GM19023 (cell line): Measurements from ENCODE around the gene CTNNA3.
"Not testable (repeated sequence)": the region's sequence is repeated elsewhere in the genome, so short reads cannot be mapped to it uniquely, and the experiment has no call there.

ENCODE experiments used
- ATAC-seq: cut with Tn5 transposase; IDR thresholded peaks from one replicate; pipeline ENCODE4 v1.9.1; 2021; ENCODE audit warnings: mild to moderate bottlenecking, moderate library complexity; ENCODE audit not compliant: unreplicated experiment

Gene CTNNA3

DNA sequence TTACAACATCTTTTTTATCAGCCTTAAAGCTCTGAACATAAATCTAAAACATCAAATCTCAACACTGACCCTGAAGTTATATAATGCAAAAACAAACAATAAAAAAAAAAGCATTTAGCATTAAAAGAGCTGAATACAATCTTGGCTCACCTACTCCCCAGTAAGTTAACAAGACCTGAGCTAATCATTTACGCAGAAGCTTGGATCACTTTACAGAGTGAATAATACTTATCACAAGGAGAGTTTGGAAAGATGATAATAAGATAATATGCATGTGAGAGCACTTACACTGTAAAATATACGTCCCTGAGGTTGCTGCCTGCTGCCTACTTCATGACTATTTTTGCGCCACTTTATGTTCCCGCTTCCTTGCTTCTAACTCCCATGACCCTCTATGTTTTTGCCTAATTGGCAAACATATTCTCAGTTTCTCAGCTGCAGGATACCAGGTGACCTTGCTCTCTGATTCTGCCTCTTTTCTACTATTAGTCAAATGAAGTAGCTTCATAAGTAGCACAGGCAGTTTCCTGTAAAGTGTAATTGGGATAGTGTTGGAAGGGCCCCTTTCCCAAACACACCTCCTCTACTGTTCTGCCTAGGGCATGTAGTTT lies 436.6 kb downstream of the CTNNA3 start:
- ATAC-seq = no peak

DNA sequence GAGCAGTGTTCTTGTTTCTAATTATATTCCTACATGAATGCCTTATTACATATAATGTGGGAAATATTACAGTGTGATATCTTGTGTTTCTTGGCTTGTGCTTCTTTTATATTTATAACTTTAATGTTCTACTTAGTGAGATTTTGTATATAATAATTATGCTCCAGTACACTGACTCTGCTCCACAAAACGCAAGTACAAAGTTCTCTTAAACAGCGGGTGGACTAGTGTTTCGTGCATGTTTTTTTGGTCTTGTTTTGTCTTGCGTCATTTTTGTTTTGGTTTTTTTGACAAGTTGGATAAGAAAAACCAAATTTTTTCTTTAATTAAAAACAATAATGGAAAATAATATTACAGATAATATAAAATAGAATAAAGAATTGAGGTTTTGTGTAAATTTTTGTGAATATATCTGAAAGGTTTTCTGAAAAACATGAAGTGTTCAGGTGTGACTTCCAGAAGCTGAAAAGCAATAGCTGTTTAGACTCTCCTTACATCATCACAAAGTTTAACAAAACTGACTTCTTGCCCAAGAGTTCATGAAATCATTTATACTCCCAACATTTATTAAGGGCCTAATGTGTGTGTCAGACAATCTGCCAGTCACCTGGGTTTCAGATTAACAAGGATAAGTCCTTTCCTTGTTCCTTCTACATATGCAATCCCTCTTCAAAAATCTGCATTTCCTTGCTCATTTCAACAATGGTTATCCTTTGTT lies 438.4 kb downstream of the CTNNA3 start:
- no peak for ATAC-seq

DNA sequence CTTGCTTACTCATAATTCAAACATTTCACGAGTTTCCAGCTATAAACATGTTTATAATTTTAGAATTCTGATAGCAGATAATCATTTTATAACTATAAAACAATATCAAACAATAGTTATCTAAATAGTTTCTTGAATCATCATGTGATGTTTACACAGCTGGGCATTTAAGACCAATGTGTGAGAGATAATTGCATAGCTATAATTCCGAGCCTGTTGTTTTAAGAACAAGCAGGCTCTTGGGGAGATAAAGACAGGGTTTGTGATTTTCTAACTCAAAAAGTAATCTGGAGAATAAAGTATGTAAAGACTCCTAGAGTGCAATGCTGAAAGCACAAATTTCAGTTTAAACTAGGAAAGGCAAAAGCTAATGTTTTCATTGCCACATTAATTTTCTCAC lies 439.0 kb downstream of the CTNNA3 start:
- ATAC-seq = no peak

DNA sequence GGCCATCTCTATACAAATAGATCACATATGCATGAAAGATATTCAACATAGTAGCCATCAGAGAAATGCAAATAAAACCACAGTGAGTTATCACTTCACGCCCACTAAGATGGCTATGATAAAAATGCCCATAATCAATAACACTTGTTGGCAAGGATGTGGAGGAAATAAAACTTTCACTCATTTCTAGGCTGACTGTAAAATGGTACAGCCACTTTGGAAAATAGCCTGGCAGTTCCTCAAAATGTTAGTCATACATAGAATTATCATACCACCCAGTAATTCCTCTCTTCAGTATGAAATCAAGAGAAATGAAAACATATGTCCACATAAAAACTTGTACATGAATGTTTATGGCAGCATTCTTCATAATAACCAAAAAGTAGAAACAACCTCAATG lies 445.3 kb downstream of the CTNNA3 start:
- no peak for ATAC-seq

DNA sequence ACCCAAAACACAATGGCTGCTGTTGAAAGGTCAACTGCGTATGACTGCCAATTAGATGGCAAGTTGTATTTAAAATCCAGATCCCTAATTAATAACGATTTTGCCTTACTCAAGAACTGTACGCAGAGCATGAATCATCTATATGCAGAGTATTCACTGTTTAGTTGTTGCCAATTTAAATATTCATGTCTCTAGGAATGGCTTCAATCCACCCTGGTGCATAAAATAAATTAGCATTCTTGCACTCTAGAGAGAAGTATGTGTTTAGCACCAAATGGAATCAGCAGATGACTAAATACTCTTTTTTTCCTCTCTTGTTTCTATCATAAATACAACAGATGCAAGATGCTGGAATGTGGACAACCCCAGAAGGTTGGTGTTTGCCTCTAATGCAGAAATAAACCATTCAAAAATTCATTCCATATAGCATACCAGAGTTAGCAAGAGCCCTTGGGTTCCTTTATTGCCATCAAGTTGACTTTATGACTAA lies 449.9 kb downstream of the CTNNA3 start:
- ATAC-seq = no peak

DNA sequence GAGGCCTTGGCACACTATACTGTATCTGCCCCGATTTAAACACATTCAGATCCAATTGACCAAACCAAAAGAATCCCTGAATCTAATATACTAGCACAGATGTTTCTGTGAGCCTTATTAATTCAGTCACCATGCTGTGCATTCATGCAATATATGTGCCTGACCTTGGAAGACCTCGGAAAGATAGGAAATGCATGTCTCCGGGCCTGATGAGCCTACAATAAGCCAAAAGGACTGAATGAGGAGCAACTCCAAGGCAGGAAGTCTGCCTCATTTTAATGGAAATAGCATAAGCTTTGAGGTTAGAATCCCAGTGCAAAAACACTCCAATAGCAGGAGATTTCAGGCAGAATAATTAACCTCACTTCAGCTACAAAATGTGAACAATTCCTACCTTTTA lies 453.5 kb downstream of the CTNNA3 start:
- ATAC-seq = no peak

DNA sequence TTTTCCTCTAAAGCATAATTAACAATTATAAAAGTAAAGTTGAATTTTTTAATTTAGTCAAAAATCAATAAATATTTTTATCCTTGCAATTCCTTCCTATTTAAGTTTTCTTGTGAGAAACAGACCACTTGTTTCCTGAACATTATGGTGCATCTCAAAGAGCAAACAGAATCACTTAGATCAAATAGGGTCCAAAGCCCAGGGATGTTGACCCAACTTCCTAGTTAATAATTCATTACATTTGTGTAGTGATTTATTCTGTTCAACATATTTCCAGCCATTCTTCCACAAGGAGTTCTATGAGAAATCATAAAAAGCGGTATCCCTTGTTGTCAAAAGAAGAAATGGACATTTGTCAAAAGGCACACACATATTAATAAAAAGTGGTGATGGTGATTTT lies 454.5 kb downstream of the CTNNA3 start:
- ATAC-seq = no peak

DNA sequence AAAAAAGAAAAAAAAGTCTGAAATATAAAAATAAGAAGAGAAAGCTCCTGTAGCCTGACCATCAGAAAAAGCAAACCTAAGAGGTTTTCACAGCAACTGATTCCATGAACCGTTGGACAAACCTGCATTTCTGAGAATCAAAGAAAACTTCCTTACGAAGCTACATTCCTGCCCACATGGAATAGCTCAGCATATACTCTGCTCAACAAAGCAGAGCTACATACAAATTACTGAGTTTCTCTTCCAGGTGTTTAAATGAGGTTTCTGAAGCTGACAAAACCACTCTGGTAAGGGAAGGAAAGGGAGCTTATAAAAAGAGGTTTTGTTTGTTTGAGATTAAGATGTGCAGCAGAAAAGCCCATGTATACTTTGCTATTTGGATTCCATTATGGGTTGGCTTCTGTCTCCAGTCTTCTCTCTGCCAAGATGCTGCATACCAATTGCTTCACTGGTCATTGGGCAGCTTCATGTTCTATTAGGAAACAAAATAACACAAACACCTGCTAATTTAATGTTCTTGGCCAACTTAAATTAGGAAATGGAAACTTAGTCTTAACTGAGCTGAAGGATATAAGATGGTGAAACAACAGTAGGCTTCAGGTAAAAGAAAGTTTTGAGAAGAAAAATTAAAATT lies 456.0 kb downstream of the CTNNA3 start:
- no peak for ATAC-seq

DNA sequence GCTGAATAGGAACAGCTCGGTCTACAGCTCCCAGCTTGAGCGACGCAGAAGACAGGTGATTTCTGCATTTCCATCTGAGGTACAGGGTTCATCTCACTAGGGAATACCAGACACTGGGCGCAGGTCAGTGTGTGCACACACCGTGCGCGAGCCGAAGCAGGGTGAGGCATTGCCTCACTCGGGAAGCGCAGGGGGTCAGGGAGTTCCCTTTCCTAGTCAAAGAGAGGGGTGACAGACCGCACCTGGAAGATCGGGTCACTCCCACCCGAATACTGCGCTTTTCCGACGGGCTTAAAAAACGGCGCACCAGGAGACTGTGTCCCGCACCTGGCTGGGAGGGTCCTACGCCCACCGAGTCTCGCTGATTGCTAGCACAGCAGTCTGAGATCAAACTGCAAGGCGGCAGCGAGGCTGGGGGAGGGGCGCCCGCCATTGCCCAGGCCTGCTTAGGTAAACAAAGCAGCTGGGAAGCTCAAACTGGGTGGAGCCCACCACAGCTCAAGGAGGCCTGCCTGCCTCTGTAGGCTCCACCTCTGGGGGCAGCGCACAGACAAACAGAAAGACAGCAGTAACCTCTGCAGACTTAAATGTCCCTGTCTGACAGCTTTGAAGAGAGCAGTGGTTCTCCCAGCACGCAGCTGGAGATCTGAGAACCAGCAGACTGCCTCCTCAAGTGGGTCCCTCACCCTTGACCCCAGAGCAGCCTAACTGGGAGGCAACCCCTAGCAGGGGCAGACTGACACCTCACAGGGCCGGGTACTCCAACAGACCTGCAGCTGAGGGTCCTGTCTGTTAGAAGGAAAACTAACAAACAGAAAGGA lies 465.1 kb downstream of the CTNNA3 start:
- ATAC-seq = not testable (repeated sequence)

DNA sequence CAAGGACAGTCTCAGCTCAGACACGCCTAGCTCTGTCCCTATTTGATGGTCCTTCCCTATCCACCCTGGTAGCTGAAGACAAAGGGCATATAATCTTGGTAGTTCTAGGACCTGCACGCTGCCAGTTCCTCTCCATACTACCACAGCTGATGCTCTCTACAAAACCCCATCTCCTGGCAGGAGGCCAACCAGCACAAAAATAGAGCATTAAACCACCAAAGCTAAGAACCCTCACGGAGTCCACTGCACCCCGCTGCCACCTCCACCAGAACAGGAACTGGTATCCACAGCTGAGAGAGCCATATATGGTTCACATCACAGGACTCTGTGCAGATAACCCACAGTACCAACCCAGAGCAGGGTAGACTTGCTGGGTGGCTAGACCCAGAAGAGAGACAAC lies 470.8 kb downstream of the CTNNA3 start:
- no peak for ATAC-seq

DNA sequence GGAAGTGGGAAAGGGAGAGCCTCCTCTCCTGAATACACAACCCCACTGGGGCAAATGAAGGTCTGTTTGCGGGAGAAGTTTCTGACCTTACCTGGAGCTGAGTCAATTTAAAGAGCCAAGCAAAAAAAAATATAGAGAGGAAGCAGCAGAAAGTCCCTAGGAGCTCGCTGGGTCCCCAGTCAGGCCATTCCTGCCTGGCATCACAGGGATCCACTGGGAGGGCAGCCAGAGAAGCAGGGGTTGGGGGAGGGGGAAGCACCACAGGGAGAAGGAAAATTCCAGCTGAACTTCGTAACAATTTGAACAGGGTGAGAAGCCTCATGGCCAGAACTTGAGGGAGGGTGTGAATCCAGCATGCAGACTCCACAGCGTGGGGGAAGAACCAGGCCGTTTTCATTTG lies 471.4 kb downstream of the CTNNA3 start:
- no peak for ATAC-seq

DNA sequence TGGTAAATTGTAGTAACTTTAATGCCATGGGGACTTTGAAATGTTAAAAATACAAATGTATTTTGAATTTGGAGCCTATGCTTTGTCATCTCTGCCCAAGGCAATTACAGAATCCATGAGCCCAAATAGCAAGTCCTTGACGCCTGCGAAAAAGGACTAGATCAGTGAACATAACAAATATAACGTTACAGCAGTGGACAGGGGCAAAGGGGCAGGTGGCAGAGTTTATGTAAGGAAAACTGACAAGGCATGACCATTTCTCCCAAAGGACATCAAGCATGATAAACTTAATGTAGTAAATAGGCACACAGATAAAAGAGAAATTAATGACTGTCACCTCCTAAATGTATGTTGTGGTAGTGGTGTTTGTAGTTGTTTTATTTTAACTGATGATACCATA lies 473.1 kb downstream of the CTNNA3 start:
- no peak for ATAC-seq

DNA sequence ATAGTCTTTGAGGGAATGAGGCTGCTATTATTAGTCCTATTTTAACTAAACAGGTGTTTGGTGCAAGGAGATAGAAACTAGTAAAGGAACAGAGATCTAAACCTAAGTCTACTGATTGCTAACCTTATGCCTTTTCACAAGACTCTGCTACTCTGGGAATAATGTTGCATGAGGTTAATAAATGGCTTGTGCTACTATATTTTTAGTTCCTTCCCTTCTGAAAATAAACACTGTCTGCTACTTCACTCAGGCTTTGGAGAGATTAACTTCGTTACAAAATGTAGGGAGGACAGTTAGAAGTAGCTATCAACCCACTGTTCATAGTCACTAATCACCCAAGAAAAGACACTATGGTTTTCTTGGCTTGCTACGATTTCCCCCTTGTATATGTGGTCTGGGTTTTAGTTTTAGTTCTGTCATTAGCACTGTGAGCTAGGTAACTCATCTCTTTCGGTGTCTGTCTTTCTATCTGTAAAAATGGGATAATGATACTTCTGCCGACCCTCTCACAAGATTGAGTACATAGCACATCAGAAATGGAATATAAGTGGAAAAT lies 474.0 kb downstream of the CTNNA3 start:
- ATAC-seq = no peak

DNA sequence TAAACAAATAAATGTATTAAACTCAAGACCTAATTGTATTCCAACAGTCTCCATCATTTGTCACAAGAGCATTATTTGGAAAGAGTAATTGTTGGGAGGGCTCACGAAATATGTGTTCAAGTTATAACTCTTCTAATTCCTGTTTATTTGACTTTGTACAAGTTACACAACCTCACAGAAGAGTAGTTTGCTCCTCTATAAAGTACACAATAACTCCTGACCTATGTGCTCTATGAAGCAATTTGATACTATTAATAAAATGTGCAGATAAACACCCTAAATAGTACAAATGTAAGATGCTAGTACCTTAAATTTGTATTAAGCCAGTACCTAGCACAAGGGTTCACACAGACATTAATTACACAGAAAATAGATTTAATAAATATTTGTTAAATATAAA lies 484.3 kb downstream of the CTNNA3 start:
- ATAC-seq = no peak

DNA sequence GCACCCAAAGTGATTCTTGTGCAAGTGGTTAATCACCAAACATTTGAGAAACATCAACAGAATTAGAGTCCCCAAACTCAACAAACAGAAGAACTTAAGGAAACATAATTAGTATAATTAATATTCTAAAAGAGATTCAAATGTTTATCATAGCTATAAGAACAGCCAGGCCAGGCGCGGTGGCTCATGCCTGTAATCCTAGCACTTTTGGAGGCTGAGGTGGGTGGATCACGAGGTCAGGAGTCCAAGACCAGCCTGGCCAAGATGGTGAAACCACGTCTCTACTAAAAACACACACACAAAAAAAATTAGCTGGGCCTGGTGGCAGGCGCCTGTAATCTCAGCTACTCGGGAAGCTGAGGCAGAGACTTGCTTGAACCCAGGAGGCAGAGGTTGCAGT lies 488.1 kb downstream of the CTNNA3 start:
- not testable (repeated sequence) for ATAC-seq

DNA sequence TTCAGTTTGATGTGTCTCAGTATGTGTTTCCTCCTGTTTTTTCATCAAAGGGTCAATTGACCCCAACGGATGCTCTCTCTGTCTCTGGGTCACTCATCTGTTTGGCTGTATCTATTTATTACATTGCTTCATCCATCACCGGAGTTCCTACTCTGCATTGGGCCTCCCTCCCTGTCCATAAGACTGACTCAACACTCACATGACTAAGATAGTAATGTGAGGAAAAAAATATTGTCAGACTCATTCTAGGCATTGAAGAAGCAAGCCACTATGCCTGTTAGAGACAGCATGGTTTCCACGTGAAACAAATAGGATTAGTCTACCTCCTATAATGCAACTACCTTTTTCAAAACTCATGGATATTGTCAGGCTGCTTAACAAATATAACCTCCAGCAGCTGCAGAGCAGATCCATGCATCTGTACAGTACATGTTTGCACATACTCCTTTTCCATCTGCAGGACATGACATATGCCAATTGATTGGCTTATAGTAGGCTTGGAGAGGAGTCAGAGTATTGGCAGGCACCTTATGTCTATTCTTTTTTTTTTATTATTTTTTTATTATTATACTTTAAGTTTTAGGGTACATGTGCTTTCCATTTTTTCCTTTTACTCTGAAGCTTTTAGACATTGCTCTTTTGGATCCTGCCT lies 495.0 kb downstream of the CTNNA3 start:
- ATAC-seq = no peak

DNA sequence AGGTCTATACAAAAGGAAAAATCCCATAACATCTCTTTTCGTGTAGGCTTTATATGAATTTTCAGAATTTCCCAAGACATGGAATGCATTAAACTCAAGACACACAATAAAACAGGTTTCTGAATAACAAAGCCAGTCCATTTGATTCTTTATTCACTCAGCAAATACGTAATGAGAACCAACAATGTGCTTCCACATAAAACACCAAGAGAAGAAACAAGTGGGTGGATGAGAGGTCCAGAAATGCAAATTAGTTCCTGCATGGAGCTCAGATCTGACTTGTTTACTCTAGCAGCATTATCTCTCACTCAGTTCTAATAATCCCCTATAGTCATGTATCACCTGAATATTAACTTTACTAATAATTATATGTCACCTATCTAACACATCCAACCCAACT lies 520.6 kb downstream of the CTNNA3 start:
- no peak for ATAC-seq

DNA sequence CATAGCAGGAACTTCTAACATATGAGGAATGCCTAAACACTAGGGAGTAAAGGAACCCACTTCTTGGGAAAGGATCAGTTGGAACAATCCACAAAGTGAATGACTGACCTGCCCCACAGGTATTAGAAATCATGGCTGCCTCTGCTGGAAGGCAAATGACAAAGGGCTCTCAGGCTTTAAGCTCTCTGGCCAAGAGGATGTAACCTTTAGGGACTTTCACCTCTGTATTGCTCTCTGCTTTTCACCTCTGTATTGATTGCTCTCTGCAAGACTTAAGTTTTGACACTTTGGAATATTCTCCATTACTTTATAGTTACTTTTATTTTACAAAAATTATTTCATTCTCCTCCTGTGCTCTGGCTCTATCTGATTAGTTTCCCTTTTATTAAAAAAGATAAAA lies 522.2 kb downstream of the CTNNA3 start:
- no peak for ATAC-seq

DNA sequence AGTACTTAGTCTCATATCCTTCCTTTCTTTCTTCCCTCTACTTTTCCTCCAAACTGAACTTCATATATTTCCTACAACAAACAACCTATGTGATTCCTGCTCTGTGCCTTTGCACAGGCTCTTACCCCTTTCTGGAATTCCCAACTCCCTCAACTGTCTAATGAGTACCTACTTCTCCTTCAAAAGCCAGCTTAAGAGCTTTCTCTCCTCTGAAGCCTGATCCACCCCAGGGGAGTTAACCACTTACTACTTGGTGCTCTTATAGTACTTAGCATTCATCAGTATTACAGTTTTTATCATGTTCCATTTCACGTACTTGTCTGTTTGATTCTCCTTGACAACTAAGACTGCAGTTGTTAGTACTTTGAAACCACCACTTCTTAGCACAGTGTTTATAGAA lies 524.0 kb downstream of the CTNNA3 start:
- ATAC-seq = no peak

DNA sequence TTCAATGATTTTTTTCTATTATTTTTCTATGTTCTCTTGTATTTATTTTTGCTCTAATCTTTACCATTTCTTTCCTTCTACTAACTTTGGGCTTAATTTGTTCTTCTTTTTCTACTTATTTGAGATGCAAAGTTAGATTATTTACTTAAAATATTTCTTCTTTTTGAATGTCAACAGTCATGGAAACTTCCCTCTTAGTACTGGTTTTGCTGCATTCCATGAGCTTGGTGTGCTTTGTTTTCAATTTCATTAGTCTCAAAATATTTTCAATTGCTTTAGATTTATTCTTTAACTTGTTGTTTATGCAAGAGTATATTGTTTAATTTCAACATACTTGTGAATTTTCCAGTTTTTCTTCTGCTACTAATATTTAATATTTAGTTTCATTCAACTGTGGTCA lies 539.8 kb downstream of the CTNNA3 start:
- ATAC-seq = no peak

DNA sequence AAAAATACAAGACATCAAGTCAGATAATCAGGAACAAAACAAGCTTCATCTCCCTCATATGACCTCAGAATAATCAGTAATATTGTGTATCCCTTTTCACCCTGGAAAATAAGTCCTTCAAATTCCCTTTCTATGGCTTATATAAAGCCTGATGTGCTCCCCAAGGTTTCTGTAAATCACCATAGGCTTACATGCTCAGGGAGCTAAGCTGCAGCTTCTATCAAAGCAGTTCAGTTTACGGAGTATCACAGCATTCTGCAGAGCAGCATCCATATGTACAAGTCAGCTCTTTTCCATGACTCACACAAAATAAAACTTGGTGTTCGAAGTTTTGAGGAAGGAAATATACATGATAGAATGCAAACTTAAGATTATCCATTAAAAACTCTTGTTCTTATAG lies 544.5 kb downstream of the CTNNA3 start:
- ATAC-seq = no peak
